AG10803 (cell line): ENCODE data around the gene FOXE1.

Source experiments
- DNase-seq: peaks from one replicate; pipeline ENCODE4 v3.0.0; 2010; ENCODE audit warnings: low read depth
- H3K4me3 ChIP-seq: 2 replicates; pipeline ENCODE4 v1.5.1; 2011; ENCODE audit warnings: mild to moderate bottlenecking, low read length, control low read depth
- CTCF ChIP-seq: conservative IDR thresholded peaks from 2 replicates; pipeline ENCODE4 v1.5.1; 2011; ENCODE audit warnings: mild to moderate bottlenecking, low read length, control low read depth, inconsistent platforms

Gene FOXE1

GRCh38 chr9:97900103-97900737 is 47.2 kb downstream of the FOXE1 start:
- DNase-seq, result peak; percentile 73

GRCh38 chr9:97900738-97901565 is 47.9 kb downstream of the FOXE1 start:
- DNase-seq, result peak; percentile 55

More at GRCh38 chr9:97900103-97900737, 47.2 kb downstream of the FOXE1 start:
- no peak for TF ChIP-seq CTCF
- H3K4me3 ChIP-seq, result no peak overlapping the region

GRCh38 chr9:97903177-97903576 is 50.2 kb downstream of the FOXE1 start:
- no peak for DNase-seq
- no peak for TF ChIP-seq CTCF

More at GRCh38 chr9:97900738-97901565, 47.9 kb downstream of the FOXE1 start:
- no peak overlapping the region for H3K4me3 ChIP-seq
- TF ChIP-seq CTCF, result peak; percentile 86

GRCh38 chr9:97904725-97905124 is 51.7 kb downstream of the FOXE1 start:
- DNase-seq, result no peak
- no peak for TF ChIP-seq CTCF
- H3K4me3 ChIP-seq, result no peak overlapping the region

More at GRCh38 chr9:97903177-97903576, 50.2 kb downstream of the FOXE1 start:
- H3K4me3 ChIP-seq, result no peak overlapping the region

- DNase-seq, result no peak
- no peak overlapping the region for H3K4me3 ChIP-seq
- TF ChIP-seq CTCF, result no peak
These were observed 52.2 kb downstream of the FOXE1 start for GRCh38 chr9:97905228-97905627.
